ENCODE results near the gene SLC25A47. TPM values are rescaled to one million over a fixed set of nuclear protein-coding genes. Genes with fewer than 3 reads are reported as not detected.
A peak's percentile ranks its signal among the peaks of the same experiment; 100 is the strongest.

SLC25A47 gene
- total and polyA plus RNA-seq, 2 donors (not counting 3 experiments of a cell fraction or from before 2014, with no cell fraction given) = not detected

DNA sequence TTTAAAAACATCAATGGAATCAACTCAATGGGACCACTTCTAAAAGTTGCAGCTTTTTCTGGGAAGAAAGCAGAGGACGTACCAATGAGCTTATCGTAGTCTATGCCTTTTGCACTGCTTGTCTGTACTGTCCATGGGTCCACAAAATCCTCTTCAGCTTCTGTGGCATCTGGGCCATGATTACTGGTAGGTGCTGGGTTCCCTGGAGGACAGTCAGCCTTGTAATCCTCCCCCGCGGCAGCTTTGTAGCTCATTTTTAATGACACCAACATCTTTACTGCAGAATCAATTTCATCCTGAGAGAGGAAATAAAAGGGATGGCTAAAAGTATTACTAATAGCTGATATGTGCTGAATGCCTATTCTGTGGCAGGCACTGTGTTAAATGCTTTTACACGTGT, 38.5 kb downstream of the SLC25A47 start:
- FAIRE-seq (no peak), DNase-seq (ENCODE audit: low read depth, low spot score) (no peak)
- Histone ChIP-seq H3K4me1 (ENCODE audit: control insufficient read depth, extremely low read depth, insufficient read depth, low read length) (peaks cover 33% of the 10 kb centered on the region), H3K4me2 (ENCODE audit: insufficient read depth, low read length) (no peak overlapping the region), H3K9me3 (replicated peaks; ENCODE audit: control insufficient read depth, insufficient read depth, low read length) (no peaks in the 10 kb centered on the region), H3K27ac (ENCODE audit: insufficient read depth, low read depth, low read length) (peak overlapping the region; percentile 43), H3K9me1 (replicated peaks; ENCODE audit: control insufficient read depth, extremely low read depth, insufficient read depth, low read length) (no peaks in the 10 kb centered on the region), H4K20me1 (replicated peaks; ENCODE audit: control insufficient read depth, extremely low read depth, insufficient read depth, low read length) (no peaks in the 10 kb centered on the region), H3K36me3 (ENCODE audit: control insufficient read depth in 2 of 2, extremely low read depth in 1 of 2, insufficient read depth in 2 of 2, low read length in 2 of 2) (peaks cover 20 to 21% of the 10 kb centered on the region in 2 experiments), H3K4me3 (replicated peaks in 1 of 3; ENCODE audit: insufficient read depth in 1 of 3, low read depth in 1 of 3, low read length in 3 of 3) (no peak overlapping the region), H3K27me3 (ENCODE audit: control insufficient read depth in 2 of 2, insufficient read depth in 2 of 2, low read length in 2 of 2) (no peaks in the 10 kb centered on the region), H2AFZ (ENCODE audit: low read depth, low read length) (no peak overlapping the region), H3K79me2 (ENCODE audit: control insufficient read depth, insufficient read depth, low read length) (no peaks in the 10 kb centered on the region), H3K9ac (replicated peaks; ENCODE audit: extremely low read depth, insufficient read depth, low read length) (no peak overlapping the region)
- ChIA-PET CTCF (interaction anchor here (0.7 to 3.5 kb wide), 7 partner anchors 11 to 22 kb away, joined by 3 to 14 read pairs (median 4); a partner anchor contains a TSS), POLR2A (interaction anchor here (1.5 to 3.1 kb wide), 2 partner anchors 11 to 13 kb away, joined by 5 to 18 read pairs; a partner anchor contains a TSS)
- intact Hi-C loops (cut with micrococcal nuclease) = no loop called here
- BruUV-seq (replicated peaks) = no TSS peak
- no peak for TF ChIP-seq GATA2 (IDR thresholded peaks at IDR 0.05; ENCODE audit: insufficient read depth, insufficient read length, low read depth, low read length)
- TF ChIP-seq POLR2A (IDR thresholded peaks at IDR 0.05; ENCODE audit: low read depth, low read length) = no peak
- TF ChIP-seq CTCF (IDR thresholded peaks at IDR 0.05; ENCODE audit: extremely low read depth in 1 of 2, insufficient read depth in 1 of 2, low read depth in 1 of 2, low read length in 2 of 2) = no peak
- TF ChIP-seq, protein P1, sequence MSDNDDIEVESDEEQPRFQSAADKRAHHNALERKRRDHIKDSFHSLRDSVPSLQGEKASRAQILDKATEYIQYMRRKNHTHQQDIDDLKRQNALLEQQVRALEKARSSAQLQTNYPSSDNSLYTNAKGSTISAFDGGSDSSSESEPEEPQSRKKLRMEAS (IDR thresholded peaks at IDR 0.05; ENCODE audit: insufficient read depth, insufficient read length) = no peak
- no peak for TF ChIP-seq MYC (IDR thresholded peaks at IDR 0.05; ENCODE audit: low read depth, low read length)
- TF ChIP-seq JUN (IDR thresholded peaks at IDR 0.05; ENCODE audit: borderline replicate concordance, insufficient read depth, insufficient read length, low read depth) = no peak
- dilution Hi-C loops (cut with MboI; ENCODE audit: extremely low pct_ligation_motif_present, low sequenced_read_pairs) = no loop called here
